Measurements from ENCODE around the gene CLDN4. TPM values are rescaled to one million over a fixed set of nuclear protein-coding genes. Genes with fewer than 3 reads are reported as not detected.

CLDN4 gene
- total and polyA plus RNA-seq, 2 donors (not counting 3 experiments of a cell fraction or from before 2014, with no cell fraction given): 0.13 to 0.15 TPM

- intact Hi-C loops (cut with micrococcal nuclease) (no loop called here), dilution Hi-C loops (cut with MboI; ENCODE audit: extremely low pct_ligation_motif_present, low sequenced_read_pairs) (no loop called here)
- TF ChIP-seq EZH2 (IDR thresholded peaks at IDR 0.05; ENCODE audit: borderline replicate concordance, low read depth, low read length, severe bottlenecking) (no peak), JUN (IDR thresholded peaks at IDR 0.05; ENCODE audit: borderline replicate concordance, insufficient read depth, insufficient read length, low read depth) (peak; percentile 4), FOS (IDR thresholded peaks at IDR 0.05; ENCODE audit: borderline replicate concordance, insufficient read depth, low read length) (peak; percentile 27)
- H3K27ac ChIP-seq (ENCODE audit: insufficient read depth, low read depth, low read length): no peak overlapping the region
- FAIRE-seq (peak; percentile 72), DNase-seq (ENCODE audit: low read depth, low spot score) (no peak)
- H3K9me1 ChIP-seq (replicated peaks; ENCODE audit: control insufficient read depth, extremely low read depth, insufficient read depth, low read length): no peaks in the 10 kb centered on the region
- POLR2A ChIA-PET: no interaction called here
- CTCF ChIA-PET: interaction anchor here (1.5 to 2.7 kb wide), 2 partner anchors 11 to 20 kb away, joined by 3 to 15 read pairs; no protein-coding TSS in a partner anchor
- no peak overlapping the region for H2AFZ ChIP-seq (ENCODE audit: low read depth, low read length)
- no peaks in the 10 kb centered on the region for H3K36me3 ChIP-seq (ENCODE audit: control insufficient read depth in 2 of 2, extremely low read depth in 1 of 2, insufficient read depth in 2 of 2, low read length in 2 of 2)
- H3K9ac ChIP-seq (replicated peaks; ENCODE audit: extremely low read depth, insufficient read depth, low read length): no peak overlapping the region
- peak overlapping the region; percentile 17 for H3K4me2 ChIP-seq (ENCODE audit: insufficient read depth, low read length)
- H4K20me1 ChIP-seq (replicated peaks; ENCODE audit: control insufficient read depth, extremely low read depth, insufficient read depth, low read length): no peaks in the 10 kb centered on the region
- H3K9me3 ChIP-seq (replicated peaks; ENCODE audit: control insufficient read depth, insufficient read depth, low read length): no peaks in the 10 kb centered on the region
- H3K4me1 ChIP-seq (ENCODE audit: control insufficient read depth, extremely low read depth, insufficient read depth, low read length): peaks cover 5% of the 10 kb centered on the region
- H3K27me3 ChIP-seq (ENCODE audit: control insufficient read depth in 2 of 2, insufficient read depth in 2 of 2, low read length in 2 of 2): no peaks in the 10 kb centered on the region
- BruUV-seq (replicated peaks): no TSS peak
- H3K79me2 ChIP-seq (ENCODE audit: control insufficient read depth, insufficient read depth, low read length): no peaks in the 10 kb centered on the region
- H3K4me3 ChIP-seq (replicated peaks in 1 of 3; ENCODE audit: insufficient read depth in 1 of 3, low read depth in 1 of 3, low read length in 3 of 3): no peak overlapping the region
These were observed 31.3 kb upstream of the CLDN4 start for GRCh38 chr7:73799282-73800141.

- no peak for DNase-seq (ENCODE audit: low read depth, low spot score)
- H2AFZ ChIP-seq (ENCODE audit: low read depth, low read length): no peak overlapping the region
- H3K79me2 ChIP-seq (ENCODE audit: control insufficient read depth, insufficient read depth, low read length): no peaks in the 10 kb centered on the region
- H3K9me3 ChIP-seq (replicated peaks; ENCODE audit: control insufficient read depth, insufficient read depth, low read length): no peaks in the 10 kb centered on the region
- H3K9me1 ChIP-seq (replicated peaks; ENCODE audit: control insufficient read depth, extremely low read depth, insufficient read depth, low read length): no peaks in the 10 kb centered on the region
- dilution Hi-C loops (cut with MboI; ENCODE audit: extremely low pct_ligation_motif_present, low sequenced_read_pairs): no loop called here
- no peaks in the 10 kb centered on the region for H3K36me3 ChIP-seq (ENCODE audit: control insufficient read depth in 2 of 2, extremely low read depth in 1 of 2, insufficient read depth in 2 of 2, low read length in 2 of 2)
- no peak overlapping the region for H3K4me2 ChIP-seq (ENCODE audit: insufficient read depth, low read length)
- H3K27ac ChIP-seq (ENCODE audit: insufficient read depth, low read depth, low read length): no peak overlapping the region
- no TSS peak for BruUV-seq (replicated peaks)
- POLR2A ChIA-PET: no interaction called here
- H4K20me1 ChIP-seq (replicated peaks; ENCODE audit: control insufficient read depth, extremely low read depth, insufficient read depth, low read length): no peaks in the 10 kb centered on the region
- H3K9ac ChIP-seq (replicated peaks; ENCODE audit: extremely low read depth, insufficient read depth, low read length): no peak overlapping the region
- no peak for FAIRE-seq
- H3K4me1 ChIP-seq (ENCODE audit: control insufficient read depth, extremely low read depth, insufficient read depth, low read length): peaks cover 5% of the 10 kb centered on the region
- H3K4me3 ChIP-seq (replicated peaks in 1 of 3; ENCODE audit: insufficient read depth in 1 of 3, low read depth in 1 of 3, low read length in 3 of 3): no peak overlapping the region
- intact Hi-C loops (cut with micrococcal nuclease): no loop called here
- TF ChIP-seq POLR2A (IDR thresholded peaks at IDR 0.05; ENCODE audit: low read depth, low read length) (no peak), FOS (IDR thresholded peaks at IDR 0.05; ENCODE audit: borderline replicate concordance, insufficient read depth, low read length) (no peak), CTCF (IDR thresholded peaks at IDR 0.05; ENCODE audit: extremely low read depth in 1 of 2, insufficient read depth in 1 of 2, low read depth in 1 of 2, low read length in 2 of 2) (no peak), MAX (IDR thresholded peaks at IDR 0.05; ENCODE audit: insufficient read depth, insufficient read length) (no peak), EZH2 (IDR thresholded peaks at IDR 0.05; ENCODE audit: borderline replicate concordance, low read depth, low read length, severe bottlenecking) (no peak), GATA2 (IDR thresholded peaks at IDR 0.05; ENCODE audit: insufficient read depth, insufficient read length, low read depth, low read length) (no peak), MYC (IDR thresholded peaks at IDR 0.05; ENCODE audit: low read depth, low read length) (no peak), POLR2AphosphoS5 (IDR thresholded peaks at IDR 0.05; ENCODE audit: insufficient read depth, low read depth, low read length) (no peak), JUN (IDR thresholded peaks at IDR 0.05; ENCODE audit: borderline replicate concordance, insufficient read depth, insufficient read length, low read depth) (no peak)
- no peaks in the 10 kb centered on the region for H3K27me3 ChIP-seq (ENCODE audit: control insufficient read depth in 2 of 2, insufficient read depth in 2 of 2, low read length in 2 of 2)
- CTCF ChIA-PET: interaction anchor here (2.7 kb wide), 1 partner anchor 9 kb away, joined by 15 read pairs; no protein-coding TSS in a partner anchor
These were observed 29.2 kb upstream of the CLDN4 start for GRCh38 chr7:73801577-73801976.
